HG03565 (cell line): ENCODE measurements around the gene CD48.

Experiments
- ATAC-seq: cut with Tn5 transposase; IDR thresholded peaks from one replicate; pipeline ENCODE4 v1.9.1; 2021; ENCODE audit warnings: mild to moderate bottlenecking, moderate library complexity; ENCODE audit not compliant: unreplicated experiment

The CD48 gene

GRCh38 chr1:160636547-160636946 lies 75.1 kb downstream of the CD48 start:
- no peak for ATAC-seq

GRCh38 chr1:160636076-160636475 lies 75.5 kb downstream of the CD48 start:
- no peak for ATAC-seq

- ATAC-seq = no peak
Observed at GRCh38 chr1:160634543-160635491, 76.8 kb downstream of the CD48 start.

GRCh38 chr1:160633330-160633903 lies 78.2 kb downstream of the CD48 start:
- ATAC-seq = no peak

GRCh38 chr1:160631983-160632625 lies 79.5 kb downstream of the CD48 start:
- no peak for ATAC-seq

GRCh38 chr1:160630523-160631451 lies 80.8 kb downstream of the CD48 start:
- ATAC-seq = no peak

GRCh38 chr1:160629286-160630210 lies 82.1 kb downstream of the CD48 start:
- ATAC-seq = no peak

GRCh38 chr1:160628799-160629263 lies 82.8 kb downstream of the CD48 start:
- no peak for ATAC-seq
